Measurements from ENCODE around the gene ZNF677. TPM values are rescaled to one million over a fixed set of nuclear protein-coding genes. Genes with fewer than 3 reads are reported as not detected.
"Not testable (repeated sequence)": the region's sequence is repeated elsewhere in the genome, so short reads cannot be mapped to it uniquely, and the experiment has no call there.

ZNF677 gene
- total RNA-seq = 10 to 100 TPM; 22.2 to 24.2 TPM
- long read RNA-seq, partial matches to known transcripts = 0 of 9 reads
- long read RNA-seq, other reads (novel, unspliced or antisense) = 2 of 9 reads

GRCh38 chr19:53254411-53255341, at the start of gene ZNF677:
Gene ZNF677 (minus strand): TSS chr19:53254873. CDS start chr19:53251550, 3,323 bp downstream.
- intact Hi-C loops (cut with DNase I) = loop anchor here in 1 of 2 donors (2.0 to 10.0 kb wide), 2 partner anchors 78 to 270 kb away; partner anchors contain the start of gene ZNF845
- DNase-seq = peak; percentile 96
- peak; percentile 100 for ATAC-seq

GRCh38 chr19:53301341-53301740, 46.7 kb upstream of the ZNF677 start:
- intact Hi-C loops (cut with DNase I); ATAC-seq; DNase-seq: not testable (repeated sequence)

- intact Hi-C loops (cut with DNase I) = no loop called here
- ATAC-seq = no peak
- no peak for DNase-seq
Observed at GRCh38 chr19:53294786-53295441, 40.2 kb upstream of the ZNF677 start.

DNA sequence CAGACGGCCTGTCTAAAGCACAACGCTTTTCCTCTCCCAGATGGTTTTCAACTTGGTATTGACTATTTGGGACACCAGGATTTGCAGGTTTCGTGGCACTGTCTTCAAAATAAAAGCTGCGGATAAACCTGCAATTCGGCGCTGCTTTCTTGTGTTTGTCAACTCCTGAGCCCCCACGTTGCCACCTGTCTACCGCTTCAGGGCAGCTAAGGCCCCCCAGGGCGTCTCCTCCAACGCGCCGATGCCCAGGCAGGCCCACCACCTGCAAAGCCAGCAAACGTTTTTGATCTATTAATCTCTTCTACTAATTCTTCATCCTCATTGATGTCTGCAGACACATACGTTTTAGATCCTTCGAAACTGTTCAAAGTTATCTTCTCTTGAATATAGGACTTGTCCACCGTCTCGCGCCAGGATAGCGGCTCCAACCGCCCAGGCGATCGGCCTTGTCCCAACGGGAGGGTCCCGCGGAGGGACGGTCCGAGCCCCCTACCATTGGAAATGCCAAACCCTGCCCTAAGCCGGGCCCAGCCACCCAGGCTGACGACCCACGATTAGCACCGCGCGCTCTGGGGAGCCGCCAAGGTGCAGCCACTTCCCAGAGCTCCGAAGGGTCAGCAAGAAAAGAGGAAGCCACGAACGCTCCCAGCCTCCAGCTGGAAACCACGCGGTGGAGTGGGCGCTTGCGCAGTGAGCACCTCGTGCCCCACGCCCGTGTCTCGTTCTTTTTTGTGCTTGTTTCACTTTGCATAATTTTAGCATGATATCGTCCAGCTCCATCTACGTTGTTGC, 36.3 kb upstream of the ZNF677 start:
- ATAC-seq (no peak), DNase-seq (no peak)
- intact Hi-C loops (cut with DNase I) = no loop called here

DNA sequence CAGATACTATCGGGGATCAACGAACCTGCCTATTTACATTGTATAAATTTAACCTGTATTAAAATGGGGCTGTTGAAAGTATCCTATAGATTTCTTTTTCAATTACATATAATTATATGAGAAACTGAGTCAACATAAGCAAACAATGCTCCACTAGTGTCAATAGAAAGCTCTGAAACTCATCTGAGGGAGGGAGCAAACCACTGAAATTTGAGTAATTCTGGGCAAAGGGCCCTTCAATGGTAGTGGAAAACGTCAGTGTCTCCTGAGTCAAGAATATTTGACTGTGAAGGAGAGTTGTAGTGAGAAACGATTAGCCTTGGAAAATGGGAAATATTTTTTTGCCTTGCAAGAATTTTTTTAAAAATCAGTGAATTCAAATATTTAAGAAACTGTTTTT, 30.4 kb upstream of the ZNF677 start:
- DNase-seq (no peak), ATAC-seq (no peak)
- intact Hi-C loops (cut with DNase I) = no loop called here

- ATAC-seq; intact Hi-C loops (cut with DNase I): not testable (repeated sequence)
- DNase-seq = peak; percentile 21
Observed at GRCh38 chr19:53281947-53282346, 27.3 kb upstream of the ZNF677 start.

- no peak for DNase-seq
- intact Hi-C loops (cut with DNase I) = no loop called here
- ATAC-seq = no peak
Observed at GRCh38 chr19:53275480-53275879, 20.8 kb upstream of the ZNF677 start.

GRCh38 chr19:53272044-53272443, 17.4 kb upstream of the ZNF677 start:
- no peak for DNase-seq
- ATAC-seq = no peak

DNA sequence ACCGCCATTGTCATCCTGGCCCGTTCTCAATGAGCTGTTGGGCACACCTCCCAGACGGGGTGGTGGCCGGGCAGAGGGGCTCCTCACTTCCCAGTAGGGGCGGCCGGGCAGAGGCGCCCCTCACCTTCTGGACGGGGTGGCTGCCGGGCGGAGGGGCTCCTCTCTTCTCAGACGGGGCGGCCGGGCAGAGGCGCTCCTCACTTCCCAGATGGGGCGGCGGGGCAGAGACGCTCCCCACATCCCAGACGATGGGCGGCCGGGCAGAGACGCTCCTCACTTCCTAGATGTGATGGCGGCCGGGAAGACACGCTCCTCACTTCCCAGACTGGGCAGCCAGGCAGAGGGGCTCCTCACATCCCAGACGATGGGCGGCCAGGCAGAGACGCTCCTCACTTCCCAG, 15.2 kb upstream of the ZNF677 start:
- DNase-seq; intact Hi-C loops (cut with DNase I); ATAC-seq: not testable (repeated sequence)

More at GRCh38 chr19:53272044-53272443, 17.4 kb upstream of the ZNF677 start:
- intact Hi-C loops (cut with DNase I) = no loop called here

DNA sequence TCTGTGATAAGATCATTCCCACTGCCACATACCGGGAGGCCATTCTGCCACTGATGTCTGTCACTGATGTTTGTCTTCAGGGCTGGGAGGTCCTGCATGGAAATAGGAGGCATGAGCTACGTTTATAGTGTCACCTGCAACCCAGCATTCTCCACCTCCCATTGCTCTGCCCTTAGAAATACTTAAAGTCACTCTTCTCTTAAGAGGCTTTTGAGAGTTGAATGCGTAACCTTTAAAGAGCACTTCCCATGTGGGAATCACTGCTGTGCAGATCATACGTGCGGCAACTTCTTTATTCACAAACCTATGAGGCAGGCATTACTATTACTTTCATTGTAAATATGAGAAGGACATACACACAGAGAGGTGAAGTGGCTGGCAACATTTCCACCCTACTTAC, 12.9 kb upstream of the ZNF677 start, which contains the start of gene VN1R4:
Gene VN1R4 (minus strand): TSS at position 101 of the 400 bp plus-strand sequence. CDS start 58 bp downstream, at position 43.
- ATAC-seq; DNase-seq; intact Hi-C loops (cut with DNase I): not testable (repeated sequence)

DNA sequence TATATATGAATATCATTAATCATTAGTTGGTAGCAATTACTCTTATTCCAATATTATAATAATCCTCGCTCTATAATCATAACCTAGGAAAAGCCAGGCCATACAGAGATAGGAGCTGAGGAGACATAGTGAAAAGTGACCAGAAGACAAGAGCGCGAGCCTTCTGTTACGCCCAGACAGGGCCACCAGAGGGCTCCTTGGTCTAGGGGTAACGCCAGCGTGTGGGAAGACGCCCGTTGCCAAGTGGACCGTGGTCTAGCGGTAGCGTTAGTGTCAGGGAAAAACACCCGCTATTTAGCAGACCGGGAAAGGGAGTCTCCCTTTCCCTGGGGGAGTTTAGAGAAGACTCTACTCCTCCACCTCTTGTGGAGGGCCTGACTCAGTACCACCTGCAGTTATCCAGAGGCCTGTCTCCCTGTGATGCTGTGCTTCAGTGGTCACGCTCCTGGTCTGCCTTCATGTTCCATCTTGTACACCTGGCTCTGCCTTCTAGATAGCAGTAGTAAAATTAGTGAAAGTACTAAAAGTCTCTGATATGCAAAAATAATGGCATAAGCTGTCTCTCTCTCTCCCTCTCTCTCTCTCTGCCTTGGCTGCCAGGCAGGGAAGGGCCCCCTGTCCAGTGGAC, 3.2 kb upstream of the ZNF677 start, which contains the start of gene VN1R2:
Gene VN1R2 (plus strand): TSS at position 578 of the 628 bp plus-strand sequence. CDS start 84 bp downstream, outside the sequence.
- intact Hi-C loops (cut with DNase I) = loop anchor here in 1 of 2 donors (10.0 kb wide), 1 partner anchor 267 kb away; no protein-coding TSS in a partner anchor
- DNase-seq, ATAC-seq: not testable (repeated sequence)

GRCh38 chr19:53246498-53246897, 8.2 kb downstream of the ZNF677 start:
- DNase-seq (no peak), ATAC-seq (no peak)
- intact Hi-C loops (cut with DNase I) = no loop called here

DNA sequence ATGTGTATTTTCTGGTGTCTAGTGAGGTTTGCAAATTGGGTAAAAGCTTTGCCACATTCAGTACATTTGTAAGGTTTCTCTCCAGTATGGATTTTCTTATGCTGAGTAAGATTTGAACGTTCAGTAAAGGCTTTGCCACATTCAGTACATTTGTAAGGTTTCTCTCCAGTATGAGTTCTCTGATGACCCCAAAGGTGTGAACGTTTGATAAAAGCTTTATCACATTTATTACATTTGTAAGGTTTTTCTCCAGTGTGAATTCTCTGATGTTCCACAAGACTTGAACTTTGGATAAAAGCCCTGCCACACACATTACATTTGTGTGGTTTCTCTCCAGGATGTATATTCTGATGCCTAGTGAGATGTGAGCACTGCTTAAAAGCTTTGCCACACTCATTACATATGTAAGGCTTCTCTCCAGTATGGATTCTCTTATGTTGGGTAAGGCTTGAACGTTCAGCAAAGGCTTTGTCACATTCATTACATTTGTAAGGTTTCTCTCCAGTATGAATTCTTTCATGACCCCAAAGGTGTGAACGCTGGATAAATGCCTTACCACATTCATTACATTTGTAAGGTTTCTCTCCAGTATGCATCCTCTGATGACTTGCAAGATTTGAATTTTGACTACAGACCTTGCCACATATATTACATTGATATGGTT, 17.4 kb downstream of the ZNF677 start:
- intact Hi-C loops (cut with DNase I) = no loop called here
- no peak for ATAC-seq
- DNase-seq = no peak

DNA sequence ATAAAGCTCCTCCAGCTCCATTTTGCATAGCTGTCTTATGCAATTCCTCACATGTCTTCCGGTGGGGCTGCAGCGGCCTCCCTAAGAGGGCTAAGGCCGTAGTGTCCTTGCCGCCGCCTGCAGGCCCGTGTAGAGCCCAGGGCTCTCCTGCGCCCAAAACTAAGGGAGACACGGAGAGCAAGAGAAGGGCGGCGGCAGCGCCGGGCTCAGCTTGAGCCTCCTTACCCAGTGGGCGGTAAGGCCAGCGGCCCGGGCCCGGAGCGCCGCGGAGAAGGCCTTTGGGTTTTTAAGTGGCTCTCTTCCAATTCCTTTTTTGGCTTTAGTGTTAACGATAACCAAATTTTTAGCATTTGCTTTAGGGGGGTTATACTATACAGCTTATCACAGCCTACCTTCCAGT, 30.1 kb downstream of the ZNF677 start:
- intact Hi-C loops (cut with DNase I) = no loop called here
- ATAC-seq (no peak), DNase-seq (no peak)

GRCh38 chr19:53222716-53223115, 32.0 kb downstream of the ZNF677 start:
- DNase-seq; intact Hi-C loops (cut with DNase I): not testable (repeated sequence)

DNA sequence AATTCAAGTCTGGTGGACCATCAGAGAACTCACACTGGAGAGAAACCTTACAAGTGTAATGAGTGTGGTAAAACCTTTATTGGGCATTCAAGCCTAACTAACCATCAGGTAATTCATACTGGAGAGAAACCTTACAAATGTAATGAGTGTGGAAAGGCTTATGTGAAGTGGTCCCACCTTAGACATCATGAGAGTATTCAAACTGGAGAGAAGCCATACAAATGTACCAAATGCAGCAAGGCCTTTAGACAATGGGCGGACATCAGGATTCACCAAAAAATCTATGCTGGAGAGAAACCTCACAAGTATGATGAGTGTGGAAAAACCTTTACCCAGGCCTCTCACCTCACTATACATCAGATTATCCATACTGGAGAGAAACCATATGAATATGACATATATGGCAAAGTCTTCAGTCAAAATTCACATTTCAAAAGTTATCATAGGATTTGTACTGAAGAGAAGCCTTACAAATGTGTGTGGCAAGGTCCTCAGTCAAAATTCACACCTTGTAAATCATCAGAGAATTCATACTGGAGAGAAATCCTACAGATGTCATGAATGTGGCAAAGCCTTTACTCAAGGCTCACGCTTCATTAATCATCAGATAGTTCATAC, 41.9 kb downstream of the ZNF677 start:
- no peak for DNase-seq

More at GRCh38 chr19:53222716-53223115, 32.0 kb downstream of the ZNF677 start:
- ATAC-seq = not testable (repeated sequence)

DNA sequence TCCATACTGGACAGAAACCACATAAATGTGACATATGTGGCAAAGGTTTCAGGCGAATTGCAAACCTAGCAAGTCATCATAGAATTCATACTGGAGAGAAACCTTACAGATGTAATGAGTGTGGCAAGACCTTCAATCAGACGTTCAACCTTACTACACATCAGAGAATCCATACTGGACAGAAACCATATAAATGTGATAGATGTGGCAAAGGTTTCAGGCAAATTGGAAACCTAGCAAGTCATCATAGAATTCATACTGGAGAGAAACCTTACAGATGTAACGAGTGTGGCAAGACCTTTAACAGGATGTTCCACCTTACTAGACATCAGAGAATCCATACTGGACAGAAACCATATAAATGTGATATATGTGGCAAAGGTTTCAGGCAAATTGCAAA, 43.1 kb downstream of the ZNF677 start:
- intact Hi-C loops (cut with DNase I); ATAC-seq; DNase-seq: not testable (repeated sequence)

More for the DNA sequence above, 41.9 kb downstream of the ZNF677 start:
- intact Hi-C loops (cut with DNase I) = no loop called here
- ATAC-seq = no peak
